K562 (cell line): ENCODE measurements around the gene ADAT3. TPM values are rescaled to one million over a fixed set of nuclear protein-coding genes. Genes with fewer than 3 reads are reported as not detected.

Experiments
- ATF7 ChIP-seq: fragments of 450-650 bp; IDR thresholded peaks from 2 replicates; pipeline ENCODE4 v1.7.1; 2014; ENCODE audit warnings: mild to moderate bottlenecking, moderate library complexity
- JUND ChIP-seq, 2 experiments: IDR thresholded peaks; 2 replicates in 1 of 2; 3 replicates in 1 of 2; pipeline ENCODE4 v1.6.1; 2011; ENCODE audit warnings: borderline replicate concordance in 2 of 2, low read depth in 2 of 2, low read length in 2 of 2, improper control_type of control experiment in 1 of 2, missing biosample characterization in 1 of 2, missing genetic modification characterization in 1 of 2, missing genetic modification reagents in 1 of 2
- NCOR1 ChIP-seq: fragments of 450-650 bp; IDR thresholded peaks from 2 replicates; pipeline ENCODE4 v1.6.1; 2016; ENCODE audit warnings: mild to moderate bottlenecking, moderate library complexity
- NR2C1 ChIP-seq, 2 experiments: fragments of 450-650 bp; IDR thresholded peaks; 2 replicates each; pipeline ENCODE4 v1.6.1; 2017; ENCODE audit warnings: mild to moderate bottlenecking in 2 of 2, antibody characterized with exemption in 1 of 2, inconsistent platforms in 1 of 2, missing compliant biosample characterization in 1 of 2, missing genetic modification characterization in 1 of 2
- RCOR1 ChIP-seq, 2 experiments: IDR thresholded peaks; 2 replicates each; pipeline ENCODE4 v1.6.1; 2012; ENCODE audit warnings: low read depth in 2 of 2, low read length in 2 of 2, borderline replicate concordance in 1 of 2, improper control_type of control experiment in 1 of 2
- TAL1 ChIP-seq: fragments of 450-650 bp; IDR thresholded peaks from 2 replicates; pipeline ENCODE4 v1.6.1; 2016; ENCODE audit warnings: mild to moderate bottlenecking
- UBTF ChIP-seq, 2 experiments: IDR thresholded peaks; 2 replicates each; pipeline ENCODE4 v1.6.1; 2012; ENCODE audit warnings: improper control_type of control experiment in 2 of 2, low read depth in 2 of 2, low read length in 2 of 2, borderline replicate concordance in 1 of 2
- polyA plus RNA-seq, 8 experiments: library from polyadenylated mRNA; depleted of rRNA in 4 of 8; stranded (reverse) in 5 of 8; unstranded in 3 of 8; fragments of >200 nt; fragmentation: Nextera tagmentation in 2 of 8; fragmentation: Illumina TruSeq in 1 of 8; extraction: Ambion mirVana in 2 of 8; extraction: Trizol in 1 of 8; gene quantifications; 2 replicates each; pipeline versions ENCODE4 v1.2.1 to v1.2.3, GENCODE V29; 2011 to 2014; ENCODE audit warnings: inconsistent platforms in 1 of 8, missing spikeins in 1 of 8
- total RNA-seq, 7 experiments: library from RNA; depleted of rRNA in 6 of 7; stranded (reverse); fragments of >200 nt in 6 of 7; fragmentation: Illumina TruSeq in 2 of 7; extraction: Trizol in 2 of 7; gene quantifications; 2 replicates each; pipeline versions ENCODE4 v1.2.1 to v1.2.3, GENCODE V29; 2011 to 2021; ENCODE audit warnings: low replicate concordance in 1 of 7
- TF ChIP-seq, protein P1 (sequence below): fragments of 250-450 bp; sonication (Bioruptor Pico); IDR thresholded peaks from 2 replicates; pipeline ENCODE4 v1.4.0; 2020
- TF ChIP-seq, protein P2 (sequence below): fragments of 250-450 bp; sonication (Bioruptor Pico); IDR thresholded peaks from 2 replicates; pipeline ENCODE4 v1.5.0; 2021; ENCODE audit warnings: mild to moderate bottlenecking, borderline replicate concordance
- TF ChIP-seq, protein P3 (sequence below), 2 experiments: IDR thresholded peaks; 2 replicates each; pipeline ENCODE4 v1.6.1; 2011; ENCODE audit warnings: borderline replicate concordance in 1 of 2, control low read depth in 1 of 2, low read depth in 1 of 2, low read length in 1 of 2, mild to moderate bottlenecking in 1 of 2, mixed read lengths in 1 of 2, moderate library complexity in 1 of 2; ENCODE audit not compliant: insufficient read depth in 1 of 2, insufficient read length in 1 of 2, poor library complexity in 1 of 2, severe bottlenecking in 1 of 2; ENCODE audit errors: extremely low read depth in 1 of 2

The ADAT3 gene
- total and polyA plus RNA-seq, 9 of the 15 experiments (the other 6 are each of a cell fraction or from before 2014, with no cell fraction given) = 0.67 to 15.6 (median 7.8) TPM; not detected in 4

- TF ChIP-seq UBTF (IDR thresholded peaks at IDR 0.05; ENCODE audit: borderline replicate concordance in 1 of 2, low read depth in 2 of 2, low read length in 2 of 2) (peak; percentile 60 to 74; a peak in 1 of 4 replicates), NR2C1 (IDR thresholded peaks at IDR 0.05) (peak; percentile 52; the same call in 1 of the 2 replicates), NR2C1 (tag; IDR thresholded peaks at IDR 0.05) (peak; percentile 70), TAL1 (no peak), ATF7 (peak; percentile 60), NCOR1 (peak; percentile 45; the same call in 1 of the 2 replicates), JUND (IDR thresholded peaks at IDR 0.05; ENCODE audit: borderline replicate concordance, low read depth, low read length) (peak; percentile 83), JUND (tag; IDR thresholded peaks at IDR 0.05; ENCODE audit: borderline replicate concordance, low read depth, low read length) (peak; percentile 48; the same call in 1 of the 3 replicates), RCOR1 (IDR thresholded peaks at IDR 0.05; ENCODE audit: borderline replicate concordance in 1 of 2, low read depth in 2 of 2, low read length in 2 of 2) (peak in 1 of 2 experiments; percentile 70; a peak in 2 of 4 replicates)
- TF ChIP-seq, protein P1, sequence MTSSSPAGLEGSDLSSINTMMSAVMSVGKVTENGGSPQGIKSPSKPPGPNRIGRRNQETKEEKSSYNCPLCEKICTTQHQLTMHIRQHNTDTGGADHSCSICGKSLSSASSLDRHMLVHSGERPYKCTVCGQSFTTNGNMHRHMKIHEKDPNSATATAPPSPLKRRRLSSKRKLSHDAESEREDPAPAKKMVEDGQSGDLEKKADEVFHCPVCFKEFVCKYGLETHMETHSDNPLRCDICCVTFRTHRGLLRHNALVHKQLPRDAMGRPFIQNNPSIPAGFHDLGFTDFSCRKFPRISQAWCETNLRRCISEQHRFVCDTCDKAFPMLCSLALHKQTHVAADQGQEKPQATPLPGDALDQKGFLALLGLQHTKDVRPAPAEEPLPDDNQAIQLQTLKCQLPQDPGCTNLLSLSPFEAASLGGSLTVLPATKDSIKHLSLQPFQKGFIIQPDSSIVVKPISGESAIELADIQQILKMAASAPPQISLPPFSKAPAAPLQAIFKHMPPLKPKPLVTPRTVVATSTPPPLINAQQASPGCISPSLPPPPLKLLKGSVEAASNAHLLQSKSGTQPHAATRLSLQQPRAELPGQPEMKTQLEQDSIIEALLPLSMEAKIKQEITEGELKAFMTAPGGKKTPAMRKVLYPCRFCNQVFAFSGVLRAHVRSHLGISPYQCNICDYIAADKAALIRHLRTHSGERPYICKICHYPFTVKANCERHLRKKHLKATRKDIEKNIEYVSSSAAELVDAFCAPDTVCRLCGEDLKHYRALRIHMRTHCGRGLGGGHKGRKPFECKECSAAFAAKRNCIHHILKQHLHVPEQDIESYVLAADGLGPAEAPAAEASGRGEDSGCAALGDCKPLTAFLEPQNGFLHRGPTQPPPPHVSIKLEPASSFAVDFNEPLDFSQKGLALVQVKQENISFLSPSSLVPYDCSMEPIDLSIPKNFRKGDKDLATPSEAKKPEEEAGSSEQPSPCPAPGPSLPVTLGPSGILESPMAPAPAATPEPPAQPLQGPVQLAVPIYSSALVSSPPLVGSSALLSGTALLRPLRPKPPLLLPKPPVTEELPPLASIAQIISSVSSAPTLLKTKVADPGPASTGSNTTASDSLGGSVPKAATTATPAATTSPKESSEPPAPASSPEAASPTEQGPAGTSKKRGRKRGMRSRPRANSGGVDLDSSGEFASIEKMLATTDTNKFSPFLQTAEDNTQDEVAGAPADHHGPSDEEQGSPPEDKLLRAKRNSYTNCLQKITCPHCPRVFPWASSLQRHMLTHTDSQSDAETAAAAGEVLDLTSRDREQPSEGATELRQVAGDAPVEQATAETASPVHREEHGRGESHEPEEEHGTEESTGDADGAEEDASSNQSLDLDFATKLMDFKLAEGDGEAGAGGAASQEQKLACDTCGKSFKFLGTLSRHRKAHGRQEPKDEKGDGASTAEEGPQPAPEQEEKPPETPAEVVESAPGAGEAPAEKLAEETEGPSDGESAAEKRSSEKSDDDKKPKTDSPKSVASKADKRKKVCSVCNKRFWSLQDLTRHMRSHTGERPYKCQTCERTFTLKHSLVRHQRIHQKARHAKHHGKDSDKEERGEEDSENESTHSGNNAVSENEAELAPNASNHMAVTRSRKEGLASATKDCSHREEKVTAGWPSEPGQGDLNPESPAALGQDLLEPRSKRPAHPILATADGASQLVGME = peak; percentile 86; the same call in 1 of the 2 replicates
- TF ChIP-seq, protein P2, sequence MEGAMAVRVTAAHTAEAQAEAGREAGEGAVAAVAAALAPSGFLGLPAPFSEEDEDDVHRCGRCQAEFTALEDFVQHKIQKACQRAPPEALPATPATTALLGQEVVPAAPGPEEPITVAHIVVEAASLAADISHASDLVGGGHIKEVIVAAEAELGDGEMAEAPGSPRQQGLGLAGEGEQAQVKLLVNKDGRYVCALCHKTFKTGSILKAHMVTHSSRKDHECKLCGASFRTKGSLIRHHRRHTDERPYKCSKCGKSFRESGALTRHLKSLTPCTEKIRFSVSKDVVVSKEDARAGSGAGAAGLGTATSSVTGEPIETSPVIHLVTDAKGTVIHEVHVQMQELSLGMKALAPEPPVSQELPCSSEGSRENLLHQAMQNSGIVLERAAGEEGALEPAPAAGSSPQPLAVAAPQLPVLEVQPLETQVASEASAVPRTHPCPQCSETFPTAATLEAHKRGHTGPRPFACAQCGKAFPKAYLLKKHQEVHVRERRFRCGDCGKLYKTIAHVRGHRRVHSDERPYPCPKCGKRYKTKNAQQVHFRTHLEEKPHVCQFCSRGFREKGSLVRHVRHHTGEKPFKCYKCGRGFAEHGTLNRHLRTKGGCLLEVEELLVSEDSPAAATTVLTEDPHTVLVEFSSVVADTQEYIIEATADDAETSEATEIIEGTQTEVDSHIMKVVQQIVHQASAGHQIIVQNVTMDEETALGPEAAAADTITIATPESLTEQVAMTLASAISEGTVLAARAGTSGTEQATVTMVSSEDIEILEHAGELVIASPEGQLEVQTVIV (CRISPR knock-in tag) = no peak
- TF ChIP-seq, protein P3, sequence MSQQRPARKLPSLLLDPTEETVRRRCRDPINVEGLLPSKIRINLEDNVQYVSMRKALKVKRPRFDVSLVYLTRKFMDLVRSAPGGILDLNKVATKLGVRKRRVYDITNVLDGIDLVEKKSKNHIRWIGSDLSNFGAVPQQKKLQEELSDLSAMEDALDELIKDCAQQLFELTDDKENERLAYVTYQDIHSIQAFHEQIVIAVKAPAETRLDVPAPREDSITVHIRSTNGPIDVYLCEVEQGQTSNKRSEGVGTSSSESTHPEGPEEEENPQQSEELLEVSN (IDR thresholded peaks at IDR 0.05; ENCODE audit: borderline replicate concordance in 1 of 2, extremely low read depth in 1 of 2, insufficient read depth in 1 of 2, insufficient read length in 1 of 2, low read depth in 1 of 2, low read length in 1 of 2, poor library complexity in 1 of 2, severe bottlenecking in 1 of 2) = peak in 1 of 2 experiments; percentile 64
These were observed 48.2 kb upstream of the ADAT3 start (continued) for GRCh38 chr19:1856698-1857603.
